Measurements from ENCODE around the gene GPHA2. TPM values are rescaled to one million over a fixed set of nuclear protein-coding genes. Genes with fewer than 3 reads are reported as not detected.

GPHA2 gene
- total RNA-seq, 1 experiment from 2014 or later: not detected

DNA sequence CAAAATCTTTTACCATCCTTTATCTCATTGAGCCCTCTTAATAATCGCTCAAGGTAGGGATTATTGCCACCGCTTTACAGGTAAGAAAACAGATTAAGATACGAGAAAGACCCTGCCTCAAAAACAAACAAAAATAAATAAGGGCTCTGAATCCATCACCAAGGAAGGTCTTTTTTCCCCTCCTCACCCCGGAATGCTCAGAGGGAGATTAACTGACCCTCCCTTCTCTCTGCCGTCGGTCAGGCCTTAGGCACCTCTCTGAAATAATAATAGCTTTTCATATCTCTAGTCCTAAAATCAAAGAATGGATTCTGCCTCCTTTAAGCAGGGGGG, 18.1 kb downstream of the GPHA2 start:
- Mint-ChIP-seq H3K4me1 (ENCODE audit: low read depth, unreplicated experiment) (no peaks in the 10 kb centered on the region), H3K9me3 (ENCODE audit: low read depth, unreplicated experiment) (no peaks in the 10 kb centered on the region), H3K36me3 (ENCODE audit: insufficient read depth, unreplicated experiment) (peaks cover 37% of the 10 kb centered on the region), H3K4me3 (ENCODE audit: low read depth, unreplicated experiment) (peak overlapping the region; percentile 90), H3K27me3 (ENCODE audit: unreplicated experiment) (no peaks in the 10 kb centered on the region), H3K27ac (ENCODE audit: unreplicated experiment) (peak overlapping the region; percentile 85)
- TF ChIP-seq, protein P1, sequence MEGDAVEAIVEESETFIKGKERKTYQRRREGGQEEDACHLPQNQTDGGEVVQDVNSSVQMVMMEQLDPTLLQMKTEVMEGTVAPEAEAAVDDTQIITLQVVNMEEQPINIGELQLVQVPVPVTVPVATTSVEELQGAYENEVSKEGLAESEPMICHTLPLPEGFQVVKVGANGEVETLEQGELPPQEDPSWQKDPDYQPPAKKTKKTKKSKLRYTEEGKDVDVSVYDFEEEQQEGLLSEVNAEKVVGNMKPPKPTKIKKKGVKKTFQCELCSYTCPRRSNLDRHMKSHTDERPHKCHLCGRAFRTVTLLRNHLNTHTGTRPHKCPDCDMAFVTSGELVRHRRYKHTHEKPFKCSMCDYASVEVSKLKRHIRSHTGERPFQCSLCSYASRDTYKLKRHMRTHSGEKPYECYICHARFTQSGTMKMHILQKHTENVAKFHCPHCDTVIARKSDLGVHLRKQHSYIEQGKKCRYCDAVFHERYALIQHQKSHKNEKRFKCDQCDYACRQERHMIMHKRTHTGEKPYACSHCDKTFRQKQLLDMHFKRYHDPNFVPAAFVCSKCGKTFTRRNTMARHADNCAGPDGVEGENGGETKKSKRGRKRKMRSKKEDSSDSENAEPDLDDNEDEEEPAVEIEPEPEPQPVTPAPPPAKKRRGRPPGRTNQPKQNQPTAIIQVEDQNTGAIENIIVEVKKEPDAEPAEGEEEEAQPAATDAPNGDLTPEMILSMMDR (IDR thresholded peaks at IDR 0.05; ENCODE audit: unreplicated experiment): no peak
- intact Hi-C loops (cut with micrococcal nuclease; ENCODE audit: unreplicated experiment): loop anchor here (5.0 kb wide), 1 partner anchor 80 kb away; the partner anchor contains the start of gene BATF2
- BruUV-seq (replicated peaks): TSS peak; percentile 86
- DNase-seq: no peak
- CTCF ChIA-PET: interaction anchor here (1.1 to 1.4 kb wide), 4 partner anchors 30 to 97 kb away, joined by 3 to 4 read pairs (median 4); partner anchors contain the start of gene BATF2

DNA sequence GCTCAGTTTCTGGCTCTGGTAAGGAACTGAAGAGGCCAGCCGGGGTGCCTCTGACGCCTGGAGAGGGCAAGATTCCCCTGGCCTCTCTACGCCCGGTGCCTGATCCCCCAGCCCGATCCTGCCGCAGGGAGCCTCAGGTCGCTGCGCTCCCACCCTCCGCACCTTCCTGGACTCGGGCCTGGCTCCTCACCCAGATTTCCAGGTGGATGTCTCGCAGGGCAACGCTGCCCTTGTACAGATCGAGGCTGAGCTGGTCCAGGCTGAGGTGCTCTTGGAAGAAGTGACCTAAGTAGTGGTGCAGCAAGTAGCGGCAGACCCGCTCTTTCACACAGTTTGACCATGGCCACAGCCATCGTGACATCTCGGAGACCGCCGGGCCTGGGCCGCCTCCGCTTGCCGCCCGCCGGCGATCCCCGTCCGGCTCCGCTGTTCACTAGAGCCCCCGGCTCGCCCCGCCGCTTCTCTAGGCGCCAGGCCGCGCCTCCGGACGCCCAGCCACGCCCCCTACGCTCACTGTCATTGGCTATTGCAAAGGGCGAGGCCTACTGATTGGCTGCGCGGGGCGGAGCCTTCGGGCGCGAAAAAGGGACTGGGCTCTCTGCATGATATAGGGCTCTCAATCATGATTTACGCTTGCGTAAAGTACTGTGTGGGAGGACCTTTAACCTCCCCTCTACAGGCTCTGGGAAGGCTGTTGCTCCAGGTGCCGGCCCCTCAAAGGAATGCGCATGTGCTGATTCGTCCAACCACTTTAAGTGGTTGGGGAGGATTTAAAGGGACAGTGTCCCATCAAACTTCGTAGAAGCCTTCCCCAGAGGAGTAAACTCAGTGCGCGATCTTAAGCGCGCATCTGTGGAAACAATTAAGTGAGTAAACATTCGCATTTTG, 18.7 kb downstream of the GPHA2 start, which contains the start of gene ATG2A:
ATG2A (minus strand) TSS at position 435 of the 888 bp plus-strand sequence; CDS start at position 361, 74 bp downstream.
- H3K27me3 Mint-ChIP-seq (ENCODE audit: unreplicated experiment): no peaks in the 10 kb centered on the region

DNA sequence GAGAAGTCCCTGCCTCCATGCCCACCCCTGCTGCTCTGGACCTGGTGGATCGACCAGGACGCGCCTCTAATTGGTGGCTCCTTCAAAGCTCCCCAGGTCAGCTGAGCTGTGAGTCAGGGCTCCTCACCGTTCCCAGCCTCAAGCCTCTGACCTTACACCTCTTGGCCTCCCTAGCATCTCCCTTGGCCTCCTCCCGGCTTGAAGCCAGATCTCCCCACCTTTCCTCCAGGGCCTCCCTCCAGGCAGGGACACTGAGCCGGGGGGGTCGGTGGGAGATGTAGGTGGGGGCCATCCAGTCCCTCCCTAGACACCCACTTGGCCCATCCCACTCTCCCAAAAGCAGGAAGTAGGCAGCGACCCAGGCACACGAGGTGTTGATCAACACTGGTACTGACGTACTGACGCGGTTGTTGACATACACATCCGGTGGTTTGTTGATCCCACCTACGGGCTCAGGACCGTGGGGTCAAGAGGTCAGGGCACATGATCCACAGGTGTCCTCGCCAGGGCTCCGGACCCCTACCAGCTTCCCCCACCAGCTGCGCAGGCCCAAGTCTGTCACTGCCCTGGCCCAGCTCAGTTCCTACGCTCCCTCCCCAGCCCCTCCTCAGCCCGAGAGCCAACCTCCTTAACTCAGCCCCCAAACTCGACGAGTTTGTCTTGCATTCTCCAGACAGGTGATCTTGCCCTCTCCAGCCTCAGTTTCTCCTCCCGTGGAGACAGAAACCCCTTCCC, 19.5 kb downstream of the GPHA2 start:
- BruUV-seq (replicated peaks): no TSS peak
- intact Hi-C loops (cut with micrococcal nuclease; ENCODE audit: unreplicated experiment): loop anchor here (5.0 kb wide), 1 partner anchor 81 kb away; the partner anchor contains the start of gene BATF2
- TF ChIP-seq, protein P1 (IDR thresholded peaks at IDR 0.05; ENCODE audit: unreplicated experiment): no peak
- peak overlapping the region; percentile 90 for H3K4me3 Mint-ChIP-seq (ENCODE audit: low read depth, unreplicated experiment)
- peaks cover 49% of the 10 kb centered on the region for H3K36me3 Mint-ChIP-seq (ENCODE audit: insufficient read depth, unreplicated experiment)
- no peaks in the 10 kb centered on the region for H3K9me3 Mint-ChIP-seq (ENCODE audit: low read depth, unreplicated experiment)
- no peaks in the 10 kb centered on the region for H3K27me3 Mint-ChIP-seq (ENCODE audit: unreplicated experiment)
- CTCF ChIA-PET: interaction anchor here (0.7 to 2.0 kb wide), 2 partner anchors 68 to 98 kb away, joined by 3 to 7 read pairs; partner anchors contain the start of gene ARL2
- DNase-seq: peak; percentile 33
- H3K27ac Mint-ChIP-seq (ENCODE audit: unreplicated experiment): peak overlapping the region; percentile 85
- no peaks in the 10 kb centered on the region for H3K4me1 Mint-ChIP-seq (ENCODE audit: low read depth, unreplicated experiment)

More for the DNA sequence above, 18.7 kb downstream of the GPHA2 start, which contains the start of gene ATG2A:
- H3K27ac Mint-ChIP-seq (ENCODE audit: unreplicated experiment): peak within 1 kb of the TSS; percentile 85
- intact Hi-C loops (cut with micrococcal nuclease; ENCODE audit: unreplicated experiment): loop anchor here (5.0 kb wide), 1 partner anchor 80 kb away; the partner anchor contains the start of gene BATF2
- H3K4me3 Mint-ChIP-seq (ENCODE audit: low read depth, unreplicated experiment): peak within 1 kb of the TSS; percentile 90
- no peaks in the 10 kb centered on the region for H3K9me3 Mint-ChIP-seq (ENCODE audit: low read depth, unreplicated experiment)
- CTCF ChIA-PET: interaction anchor here (1.1 to 2.0 kb wide), 4 partner anchors 29 to 98 kb away, joined by 3 to 7 read pairs (median 4); partner anchors contain the start of gene ARL2
- no peaks in the 10 kb centered on the region for H3K4me1 Mint-ChIP-seq (ENCODE audit: low read depth, unreplicated experiment)
- DNase-seq: peak; percentile 98
- peaks cover 41% of the 10 kb centered on the region for H3K36me3 Mint-ChIP-seq (ENCODE audit: insufficient read depth, unreplicated experiment)
- BruUV-seq (replicated peaks): no TSS peak
- TF ChIP-seq, protein P1 (IDR thresholded peaks at IDR 0.05; ENCODE audit: unreplicated experiment): no peak

DNA sequence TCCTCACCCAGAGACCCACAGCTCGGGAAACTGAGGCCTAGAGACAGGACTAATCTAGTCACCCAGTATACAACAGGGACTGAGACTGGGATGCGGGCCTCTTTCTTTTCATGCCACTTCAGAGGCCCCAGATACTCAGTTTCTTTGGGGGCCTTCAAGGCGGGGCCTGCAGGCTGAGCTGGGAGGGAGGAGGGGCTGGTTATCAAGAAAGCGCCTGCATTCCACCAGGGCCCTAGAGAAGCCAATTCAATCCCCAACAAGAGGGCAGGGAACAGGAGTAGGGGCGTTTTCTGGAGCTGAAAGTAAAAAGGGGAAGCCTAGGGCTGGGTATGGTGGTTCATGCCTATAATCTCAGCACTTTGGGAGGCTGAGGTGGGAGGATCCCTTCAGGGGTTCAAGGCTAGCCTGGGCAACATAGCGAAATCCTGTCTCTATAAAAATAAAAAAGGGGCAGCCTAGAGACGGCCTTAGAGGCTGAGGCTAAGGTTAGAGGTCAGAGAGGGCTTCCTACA, 20.3 kb downstream of the GPHA2 start:
- peak overlapping the region; percentile 90 for H3K4me3 Mint-ChIP-seq (ENCODE audit: low read depth, unreplicated experiment)
- BruUV-seq (replicated peaks): no TSS peak

More for the DNA sequence above, 20.3 kb downstream of the GPHA2 start:
- no peaks in the 10 kb centered on the region for H3K9me3 Mint-ChIP-seq (ENCODE audit: low read depth, unreplicated experiment)
- TF ChIP-seq, protein P1 (IDR thresholded peaks at IDR 0.05; ENCODE audit: unreplicated experiment): no peak
- no peaks in the 10 kb centered on the region for H3K27me3 Mint-ChIP-seq (ENCODE audit: unreplicated experiment)
- no peaks in the 10 kb centered on the region for H3K4me1 Mint-ChIP-seq (ENCODE audit: low read depth, unreplicated experiment)
- peaks cover 55% of the 10 kb centered on the region for H3K36me3 Mint-ChIP-seq (ENCODE audit: insufficient read depth, unreplicated experiment)
- CTCF ChIA-PET: interaction anchor here (0.7 to 2.0 kb wide), 2 partner anchors 67 to 99 kb away, joined by 3 to 7 read pairs; partner anchors contain the start of gene ARL2
- intact Hi-C loops (cut with micrococcal nuclease; ENCODE audit: unreplicated experiment): loop anchor here (5.0 kb wide), 1 partner anchor 82 kb away; the partner anchor contains the start of gene BATF2
- no peak for DNase-seq
- H3K27ac Mint-ChIP-seq (ENCODE audit: unreplicated experiment): peak overlapping the region; percentile 85
